ENCODE measurements around the gene PLXNA2. TPM values are rescaled to one million over a fixed set of nuclear protein-coding genes. Genes with fewer than 3 reads are reported as not detected.

PLXNA2 gene
- total RNA-seq, 1 donor from 2014 or later = 47.5 TPM

GRCh38 chr1:208160259-208160819 lies 83.8 kb downstream of the PLXNA2 start:
- no peak for ATAC-seq

DNA sequence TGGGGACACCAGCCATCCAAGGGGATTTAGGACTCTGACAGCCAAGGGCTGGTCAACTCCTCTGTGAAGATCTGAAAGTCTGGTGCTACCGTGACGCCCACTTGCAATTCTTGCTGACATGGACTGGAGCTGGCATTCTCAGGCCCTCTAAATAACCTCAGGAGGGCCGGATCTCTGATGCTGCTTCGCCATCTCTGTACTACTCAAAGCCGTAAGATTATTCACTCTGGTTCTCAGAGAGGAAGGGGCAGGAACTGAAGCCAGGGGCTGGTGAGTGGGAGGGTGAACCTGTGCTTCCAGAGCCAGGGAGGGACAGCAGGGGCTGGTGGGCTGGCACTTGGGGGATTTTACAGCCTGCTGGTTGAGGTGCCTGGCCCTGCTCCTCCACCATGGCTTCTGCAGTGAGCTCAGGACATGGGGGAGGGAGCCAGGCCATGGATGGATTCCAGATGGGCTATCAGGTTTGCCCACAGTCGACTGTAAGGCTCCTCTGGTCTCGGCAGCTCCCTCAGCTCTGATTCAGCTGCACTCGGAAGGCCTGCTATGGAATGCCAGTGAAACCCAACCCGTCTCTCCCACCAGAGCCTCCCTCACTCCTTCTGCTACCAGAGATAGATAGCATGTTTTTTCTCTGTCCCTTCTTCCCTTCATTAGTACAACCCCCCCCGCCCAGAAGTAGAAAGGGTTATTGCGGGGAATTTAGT lies 84.5 kb downstream of the PLXNA2 start:
- no peak for ATAC-seq

DNA sequence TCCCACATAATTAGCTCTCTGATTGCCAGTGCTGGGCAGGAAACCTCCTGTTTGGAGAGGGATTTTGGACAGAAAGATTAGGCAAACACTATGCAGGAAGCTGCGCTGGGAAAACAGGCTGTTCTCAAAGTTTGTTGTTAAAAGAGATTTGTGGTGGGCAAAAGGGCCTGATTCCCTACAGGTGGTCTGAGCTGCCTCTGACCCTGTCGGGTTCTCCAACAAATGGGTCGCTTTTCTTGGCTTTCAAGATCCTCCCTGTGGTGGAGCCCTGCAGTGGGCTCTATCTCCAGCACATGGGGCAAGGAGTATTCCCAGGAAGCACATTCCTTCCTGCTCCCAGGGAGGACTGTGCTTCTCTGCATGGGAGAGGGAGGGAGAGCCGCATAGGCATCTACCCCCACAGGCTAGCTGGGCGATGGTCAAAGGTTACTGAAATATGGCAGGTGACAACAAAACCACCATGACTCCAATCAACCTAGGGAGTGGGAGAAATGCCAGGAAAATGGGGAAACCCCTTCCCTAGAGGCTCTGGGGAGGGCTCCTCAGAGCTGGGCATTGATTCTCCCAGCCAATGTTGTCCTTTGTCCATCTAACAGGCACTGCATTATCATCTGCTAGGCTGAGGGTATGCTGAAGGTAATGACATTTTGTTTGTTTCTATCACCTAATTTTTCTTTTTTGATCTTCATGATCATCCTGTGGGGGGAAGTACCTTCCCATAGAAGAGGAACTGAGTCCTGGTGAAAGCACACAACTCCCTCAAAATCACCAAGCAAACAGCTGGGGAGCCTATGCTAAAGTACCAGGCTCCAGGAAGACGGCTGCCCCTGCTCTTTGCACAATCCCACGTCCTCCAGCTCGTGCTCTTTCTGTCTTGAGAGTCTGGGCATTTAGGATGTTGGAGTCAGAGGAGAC lies 85.3 kb downstream of the PLXNA2 start:
- ATAC-seq = no peak

GRCh38 chr1:208157769-208158168 lies 86.4 kb downstream of the PLXNA2 start:
- ATAC-seq = no peak

GRCh38 chr1:208156741-208157140 lies 87.4 kb downstream of the PLXNA2 start:
- no peak for ATAC-seq

DNA sequence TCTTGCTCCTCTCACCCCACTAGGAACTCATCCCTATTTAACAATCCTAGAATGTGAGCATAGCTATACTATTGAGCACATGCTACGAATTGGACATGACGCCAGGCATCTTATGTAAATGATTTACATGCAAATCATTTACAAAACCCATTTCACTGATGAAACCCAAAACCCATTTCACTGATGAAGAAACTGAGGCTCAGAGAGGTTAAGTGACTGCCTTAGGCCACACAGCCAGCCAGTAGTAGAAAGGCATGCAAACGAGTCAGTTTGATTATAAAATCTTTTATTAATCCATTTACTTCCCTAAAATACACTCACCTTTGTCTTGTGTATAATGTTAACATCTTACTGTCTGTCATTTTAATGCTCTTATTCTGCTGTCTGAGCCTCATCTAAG lies 87.9 kb downstream of the PLXNA2 start:
- no peak for ATAC-seq

GRCh38 chr1:208154679-208155642 lies 89.2 kb downstream of the PLXNA2 start:
- peak; percentile 50 for ATAC-seq

DNA sequence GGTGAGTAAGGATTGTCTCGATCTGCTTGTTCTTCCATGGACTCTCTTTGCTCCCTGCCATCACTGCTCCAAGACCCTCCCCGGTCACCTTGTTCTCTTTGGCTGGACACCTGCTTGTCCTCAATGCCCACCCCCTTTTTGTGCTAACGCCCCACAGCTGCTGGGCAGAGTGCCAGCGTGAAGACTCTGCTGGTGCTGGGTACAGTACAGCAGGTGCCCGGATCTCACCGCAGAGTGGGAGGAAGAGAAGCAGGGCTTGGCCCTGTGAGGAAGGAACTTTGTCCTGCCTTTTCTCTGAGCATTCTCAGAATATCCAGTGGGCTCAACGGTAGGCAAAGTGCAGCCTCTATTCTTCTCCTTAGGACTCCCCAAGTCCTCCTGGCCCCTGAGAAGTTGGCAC lies 90.1 kb downstream of the PLXNA2 start:
- no peak for ATAC-seq

DNA sequence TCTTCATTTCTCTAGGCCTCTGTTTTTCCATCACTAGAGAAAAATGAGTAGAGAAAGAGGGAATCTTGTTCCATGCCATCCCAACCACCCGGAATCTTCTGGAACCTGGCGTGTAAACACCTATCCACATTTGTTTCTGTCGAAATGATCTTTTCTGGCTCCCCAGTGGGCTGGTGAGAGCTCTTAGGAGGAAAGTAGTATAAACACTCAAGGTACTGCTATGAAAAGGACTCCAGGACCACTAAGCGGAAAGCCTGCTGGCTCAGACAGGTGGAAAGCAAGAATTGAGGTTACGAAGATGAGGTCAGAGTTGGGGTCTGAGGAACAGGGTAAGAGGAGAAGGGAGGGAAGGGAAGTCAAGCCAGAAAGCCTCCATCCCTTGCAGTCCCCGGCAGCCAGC lies 90.8 kb downstream of the PLXNA2 start:
- ATAC-seq = no peak

GRCh38 chr1:208151728-208152598 lies 92.2 kb downstream of the PLXNA2 start:
- no peak for ATAC-seq

DNA sequence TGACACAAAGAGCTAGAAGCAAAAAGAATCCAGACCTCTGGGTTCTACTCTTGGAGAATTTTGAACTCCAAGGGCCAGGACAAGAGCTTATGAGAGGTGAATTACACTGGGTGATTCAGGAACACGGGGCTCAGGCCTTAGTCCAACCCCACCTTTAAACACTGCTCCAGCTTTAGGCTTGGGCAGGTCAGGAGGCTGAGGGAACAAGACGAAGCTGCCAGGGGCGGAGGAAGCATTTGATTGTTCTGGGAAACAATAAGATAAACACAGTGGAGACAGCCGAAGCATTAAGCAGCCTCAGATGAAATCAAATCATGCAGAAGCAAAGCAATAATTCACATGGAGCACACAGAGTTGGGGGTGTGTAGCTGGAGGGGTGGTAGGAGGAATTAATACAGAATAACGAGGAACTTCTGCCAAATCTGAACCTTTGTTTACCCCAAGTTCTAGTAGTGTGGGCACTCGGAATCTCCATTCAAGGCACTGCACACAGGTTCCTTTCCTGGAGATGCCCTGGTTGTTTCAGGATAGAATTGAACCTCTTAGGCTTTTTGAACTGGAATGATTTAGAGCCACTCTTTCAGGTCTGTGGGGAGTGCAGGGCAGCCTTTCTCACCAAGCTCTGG lies 93.2 kb downstream of the PLXNA2 start:
- peak; percentile 59 for ATAC-seq

DNA sequence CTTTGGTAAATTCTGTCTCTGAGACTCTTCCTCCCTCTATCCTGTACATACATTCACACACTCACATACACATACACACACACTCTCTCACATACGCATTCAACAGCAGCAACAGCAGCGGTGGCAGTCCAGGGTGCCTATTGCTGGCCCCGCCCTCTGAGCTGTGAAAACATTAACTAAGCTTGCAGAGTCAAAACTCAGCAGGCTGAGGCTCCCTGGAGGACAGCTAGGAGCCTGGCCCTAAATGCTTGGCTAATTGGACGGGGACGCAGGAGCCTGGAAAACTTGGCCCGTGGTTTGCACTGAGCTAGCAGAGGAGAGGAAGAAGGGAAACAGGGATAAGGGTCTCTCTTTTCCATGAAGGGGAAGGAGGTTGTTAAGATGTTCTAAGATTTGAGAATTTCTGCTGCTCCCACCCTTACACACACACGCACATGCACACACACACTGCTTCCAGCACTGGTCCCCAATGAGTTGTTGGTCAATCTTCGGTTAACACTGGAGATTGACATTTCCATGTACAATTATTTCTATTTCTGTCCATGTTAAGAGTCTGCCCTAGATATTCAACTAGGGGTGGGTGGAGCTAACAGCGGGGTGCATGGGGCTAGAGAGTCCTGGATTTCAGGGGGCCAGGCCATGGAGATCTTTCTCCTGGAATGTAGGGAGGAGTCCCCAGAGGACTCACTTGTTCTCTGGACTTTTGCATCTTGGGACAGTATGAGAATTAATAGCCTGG lies 94.2 kb downstream of the PLXNA2 start:
- ATAC-seq = no peak

DNA sequence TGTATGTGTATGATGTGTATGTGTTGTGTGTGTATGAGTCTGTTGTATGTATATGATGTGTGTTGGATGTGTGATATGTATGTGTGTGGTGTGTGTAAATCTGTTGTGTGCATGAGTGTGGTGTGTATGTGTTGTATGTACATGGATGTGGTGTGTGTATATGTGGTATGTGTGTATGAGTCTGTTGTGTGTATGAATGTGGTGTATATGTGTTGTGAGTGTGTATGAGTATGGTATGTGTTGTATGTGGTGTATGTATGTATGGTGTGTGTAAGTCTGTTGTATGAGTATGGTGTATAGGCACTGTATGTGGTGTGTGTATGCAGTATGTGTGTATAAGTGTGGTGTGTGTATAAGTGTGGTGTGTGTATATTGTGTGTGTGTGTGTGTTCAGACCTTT lies 95.0 kb downstream of the PLXNA2 start:
- ATAC-seq = no peak

- ATAC-seq = no peak
These were observed 95.8 kb downstream of the PLXNA2 start for GRCh38 chr1:208148380-208148779.

GRCh38 chr1:208146650-208147049 lies 97.5 kb downstream of the PLXNA2 start:
- ATAC-seq = no peak

DNA sequence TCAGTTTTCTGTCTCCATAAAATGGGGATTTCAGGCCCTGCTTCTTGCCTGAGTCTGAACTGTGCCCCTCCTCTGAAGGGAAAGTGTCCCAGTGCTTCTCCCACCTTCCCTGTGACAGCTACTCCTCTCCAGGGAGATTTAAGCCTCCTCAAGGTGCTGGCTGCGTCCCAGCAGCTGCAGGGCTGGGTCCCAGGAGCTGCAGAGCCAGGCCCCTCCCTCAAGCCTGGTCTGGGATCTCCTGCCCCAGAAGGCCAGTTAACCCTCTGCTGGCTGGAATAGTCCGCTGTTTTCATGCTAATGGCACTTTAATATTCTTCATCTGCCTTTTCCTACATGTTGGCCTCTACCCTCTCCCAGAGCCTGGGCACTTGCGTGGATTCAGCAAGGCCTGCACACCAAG lies 99.0 kb downstream of the PLXNA2 start:
- no peak for ATAC-seq

- no peak for ATAC-seq
These were observed 101.4 kb downstream of the PLXNA2 start for GRCh38 chr1:208142590-208143382.

- ATAC-seq = no peak
These were observed 102.5 kb downstream of the PLXNA2 start for GRCh38 chr1:208141610-208142192.
